ENCODE data around the gene PPP2R2B. TPM values are rescaled to one million over a fixed set of nuclear protein-coding genes. Genes with fewer than 3 reads are reported as not detected.
A peak's percentile ranks its signal among the peaks of the same experiment; 100 is the strongest.

PPP2R2B gene
- total RNA-seq, 1 donor from 2014 or later = 0.95 TPM

- H3K27ac ChIP-seq = no peak overlapping the region
- ATAC-seq (no peak), DNase-seq (no peak)
- H3K9me3 ChIP-seq = no peaks in the 10 kb centered on the region
- H3K4me3 ChIP-seq = no peak overlapping the region
- TF ChIP-seq CTCF (IDR thresholded peaks at IDR 0.05) = no peak
- H3K36me3 ChIP-seq = no peaks in the 10 kb centered on the region
- H3K27me3 ChIP-seq (ENCODE audit: low read depth) = no peaks in the 10 kb centered on the region
- intact Hi-C loops (cut with DNase I) = no loop called here
- no peaks in the 10 kb centered on the region for H3K4me1 ChIP-seq
These were observed 160.6 kb downstream of the PPP2R2B start for GRCh38 chr5:146717951-146718350.

DNA sequence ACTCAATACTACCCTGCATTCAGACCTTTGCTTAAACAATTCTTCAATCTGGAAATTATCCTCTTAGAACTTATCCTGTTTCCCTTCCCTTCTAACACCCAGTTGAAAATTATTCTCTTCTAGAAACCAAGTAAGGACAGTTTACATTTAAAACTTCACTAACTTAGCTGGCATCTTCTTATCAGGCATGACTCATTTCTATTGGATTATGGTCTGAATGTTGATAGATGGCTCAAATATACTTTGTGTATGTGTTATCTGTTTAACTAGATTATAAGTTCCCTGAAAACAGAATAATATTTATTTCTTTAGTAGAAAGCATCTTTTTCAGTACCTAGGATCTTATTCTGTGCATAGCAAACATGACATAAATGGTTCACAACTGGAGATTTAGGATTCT lies 161.9 kb downstream of the PPP2R2B start:
- no peaks in the 10 kb centered on the region for H3K4me1 ChIP-seq
- H3K27ac ChIP-seq = no peak overlapping the region
- intact Hi-C loops (cut with DNase I) = no loop called here
- DNase-seq = no peak
- no peaks in the 10 kb centered on the region for H3K36me3 ChIP-seq
- no peak for ATAC-seq
- no peaks in the 10 kb centered on the region for H3K9me3 ChIP-seq
- H3K27me3 ChIP-seq (ENCODE audit: low read depth) = no peaks in the 10 kb centered on the region
- no peak overlapping the region for H3K4me3 ChIP-seq
- no peak for TF ChIP-seq CTCF (IDR thresholded peaks at IDR 0.05)

GRCh38 chr5:146710348-146710747 lies 168.2 kb downstream of the PPP2R2B start:
- DNase-seq = no peak
- H3K27me3 ChIP-seq (ENCODE audit: low read depth) = no peaks in the 10 kb centered on the region
- H3K4me3 ChIP-seq = no peak overlapping the region
- H3K9me3 ChIP-seq = no peaks in the 10 kb centered on the region
- intact Hi-C loops (cut with DNase I) = no loop called here
- ATAC-seq = no peak
- H3K4me1 ChIP-seq = no peaks in the 10 kb centered on the region
- H3K27ac ChIP-seq = no peak overlapping the region
- H3K36me3 ChIP-seq = no peaks in the 10 kb centered on the region
- TF ChIP-seq CTCF (IDR thresholded peaks at IDR 0.05) = no peak

GRCh38 chr5:146707316-146707715 lies 171.2 kb downstream of the PPP2R2B start:
- intact Hi-C loops (cut with DNase I) = no loop called here
- no peak for TF ChIP-seq CTCF (IDR thresholded peaks at IDR 0.05)
- Histone ChIP-seq H3K9me3 (no peaks in the 10 kb centered on the region), H3K4me3 (no peak overlapping the region), H3K4me1 (no peaks in the 10 kb centered on the region), H3K36me3 (no peaks in the 10 kb centered on the region), H3K27me3 (ENCODE audit: low read depth) (no peaks in the 10 kb centered on the region), H3K27ac (no peak overlapping the region)
- no peak for ATAC-seq
- no peak for DNase-seq

- Histone ChIP-seq H3K4me3 (no peak overlapping the region), H3K4me1 (no peaks in the 10 kb centered on the region), H3K9me3 (no peaks in the 10 kb centered on the region), H3K27me3 (ENCODE audit: low read depth) (no peaks in the 10 kb centered on the region), H3K36me3 (no peaks in the 10 kb centered on the region), H3K27ac (no peak overlapping the region)
- DNase-seq (peak; percentile 39), ATAC-seq (no peak)
- intact Hi-C loops (cut with DNase I) = no loop called here
- TF ChIP-seq CTCF (IDR thresholded peaks at IDR 0.05) = no peak
These were observed 172.1 kb downstream of the PPP2R2B start for GRCh38 chr5:146706321-146706972.
